Measurements from ENCODE around the gene KCNQ4. TPM values are rescaled to one million over a fixed set of nuclear protein-coding genes. Genes with fewer than 3 reads are reported as not detected.

KCNQ4 gene
- total RNA-seq, 1 donor from 2014 or later: 1.8 TPM

DNA sequence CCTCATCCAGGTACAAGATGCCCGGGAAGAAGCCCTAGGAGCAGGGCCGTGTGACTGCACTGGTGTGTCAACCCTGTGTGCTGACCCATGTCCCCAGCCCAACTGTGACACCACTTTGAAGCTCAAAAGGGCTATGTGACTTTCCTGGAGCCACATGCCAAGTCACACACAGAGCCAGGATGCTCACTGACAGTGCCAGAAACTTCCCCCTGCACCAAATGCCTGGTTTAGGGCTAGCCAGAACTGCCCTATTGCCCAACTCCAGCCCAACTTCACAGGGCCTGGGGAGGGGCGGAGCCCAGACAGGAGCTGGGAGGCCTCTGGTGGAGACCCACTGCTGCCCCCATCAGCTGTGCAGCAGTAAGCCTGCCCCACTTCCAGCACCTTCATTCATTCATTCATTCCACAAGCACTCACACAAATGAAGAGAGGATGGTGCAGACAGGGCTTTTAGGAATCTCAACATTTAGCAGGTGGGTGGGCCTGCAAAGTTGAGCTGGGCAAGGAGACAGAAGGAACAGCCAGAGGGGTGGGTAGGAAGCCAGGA is 36.7 kb downstream of the KCNQ4 start:
- no peak for DNase-seq

DNA sequence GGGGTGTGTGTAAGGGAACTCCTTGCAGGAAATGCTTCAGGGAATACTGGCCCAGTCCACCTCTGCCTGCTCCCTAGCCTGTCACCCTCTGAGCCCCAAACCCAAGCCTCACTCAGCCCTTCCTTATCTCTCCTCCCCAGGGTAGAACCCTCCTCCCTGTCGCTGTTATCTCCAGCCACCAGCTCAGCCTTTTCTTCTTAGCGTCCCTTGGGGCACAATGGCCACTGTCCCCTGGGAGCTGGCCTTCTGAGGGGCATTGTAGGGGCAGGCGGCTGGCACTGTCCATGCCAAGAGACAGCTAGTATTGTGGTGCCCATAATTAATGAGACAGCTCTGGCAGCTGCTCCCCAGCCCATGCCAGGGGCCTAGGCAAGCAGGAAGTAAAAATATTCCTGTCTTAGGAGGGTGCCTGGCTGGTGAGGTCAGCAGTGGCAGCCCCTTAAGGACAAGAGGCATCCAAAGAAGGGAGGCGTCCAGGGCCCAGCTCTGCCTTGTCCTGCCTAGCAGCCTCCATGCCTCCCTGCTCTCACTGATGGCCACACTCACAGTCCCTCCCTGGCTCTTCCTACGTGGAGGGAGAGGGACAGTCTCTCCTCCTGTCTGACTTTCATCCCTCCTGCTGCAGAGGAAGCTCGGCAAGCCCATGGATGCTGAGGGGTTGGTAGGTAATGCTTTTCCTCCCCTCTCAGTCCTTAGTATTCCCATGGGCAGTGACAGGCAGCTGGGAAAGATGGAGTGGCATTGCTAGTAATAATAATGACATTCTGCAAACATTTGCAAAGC is 37.5 kb downstream of the KCNQ4 start:
- DNase-seq: no peak

DNA sequence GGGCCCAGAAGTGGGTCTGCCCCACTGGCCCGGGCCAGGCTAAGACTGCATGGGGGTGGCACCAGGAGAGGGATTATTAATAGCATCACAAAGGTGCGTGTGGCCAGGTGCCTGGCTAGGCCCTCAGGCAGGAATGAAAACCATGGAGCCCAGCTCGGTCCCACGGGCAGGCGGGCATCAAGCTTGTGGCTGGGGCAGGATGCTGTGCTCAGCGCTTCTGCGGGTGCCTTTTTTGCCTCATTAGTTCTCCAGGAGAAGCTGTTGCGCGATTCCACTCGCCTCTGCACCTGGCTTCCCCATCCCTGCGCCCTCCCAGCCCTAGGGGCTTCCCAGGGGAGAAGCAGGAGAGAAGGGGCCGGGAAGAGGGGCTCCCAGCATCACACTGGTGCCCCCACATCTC is 39.3 kb downstream of the KCNQ4 start:
- DNase-seq: no peak

DNA sequence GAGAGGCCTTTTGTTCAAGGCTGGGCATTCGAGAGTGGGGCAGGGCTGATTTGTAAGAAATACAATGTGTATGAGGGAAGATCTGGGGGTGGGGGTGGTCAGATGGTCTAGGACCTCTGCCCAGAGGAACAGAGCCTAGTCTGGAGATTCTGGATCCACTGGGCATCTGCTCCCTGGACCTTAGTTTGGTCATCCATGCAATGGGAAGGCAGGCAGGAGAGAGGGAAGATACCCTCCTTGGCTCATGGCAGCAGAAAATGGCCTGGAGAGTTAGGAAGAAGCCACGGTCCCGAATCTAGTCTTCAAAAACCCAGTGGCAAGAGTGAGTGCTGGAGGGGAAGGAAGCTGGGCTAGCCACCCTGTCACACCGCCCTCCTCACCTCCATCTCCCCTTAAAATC is 39.8 kb downstream of the KCNQ4 start:
- DNase-seq: no peak

DNA sequence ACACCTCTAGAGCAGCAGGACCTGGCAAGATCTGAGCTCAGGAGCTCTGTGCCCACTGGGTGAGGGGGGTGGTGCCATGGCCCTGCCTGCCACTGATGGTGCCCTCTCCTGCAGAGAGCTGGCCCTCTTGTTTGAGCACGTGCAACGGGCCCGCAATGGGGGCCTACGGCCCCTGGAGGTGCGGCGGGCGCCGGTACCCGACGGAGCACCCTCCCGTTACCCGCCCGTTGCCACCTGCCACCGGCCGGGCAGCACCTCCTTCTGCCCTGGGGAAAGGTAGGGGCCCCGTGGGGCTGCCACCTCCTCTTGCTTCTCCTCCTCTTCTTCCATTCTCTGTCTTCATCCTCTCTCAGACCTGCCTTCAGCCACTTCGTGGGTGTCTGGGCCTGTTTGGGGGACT is 40.4 kb downstream of the KCNQ4 start:
- no peak for DNase-seq

DNA sequence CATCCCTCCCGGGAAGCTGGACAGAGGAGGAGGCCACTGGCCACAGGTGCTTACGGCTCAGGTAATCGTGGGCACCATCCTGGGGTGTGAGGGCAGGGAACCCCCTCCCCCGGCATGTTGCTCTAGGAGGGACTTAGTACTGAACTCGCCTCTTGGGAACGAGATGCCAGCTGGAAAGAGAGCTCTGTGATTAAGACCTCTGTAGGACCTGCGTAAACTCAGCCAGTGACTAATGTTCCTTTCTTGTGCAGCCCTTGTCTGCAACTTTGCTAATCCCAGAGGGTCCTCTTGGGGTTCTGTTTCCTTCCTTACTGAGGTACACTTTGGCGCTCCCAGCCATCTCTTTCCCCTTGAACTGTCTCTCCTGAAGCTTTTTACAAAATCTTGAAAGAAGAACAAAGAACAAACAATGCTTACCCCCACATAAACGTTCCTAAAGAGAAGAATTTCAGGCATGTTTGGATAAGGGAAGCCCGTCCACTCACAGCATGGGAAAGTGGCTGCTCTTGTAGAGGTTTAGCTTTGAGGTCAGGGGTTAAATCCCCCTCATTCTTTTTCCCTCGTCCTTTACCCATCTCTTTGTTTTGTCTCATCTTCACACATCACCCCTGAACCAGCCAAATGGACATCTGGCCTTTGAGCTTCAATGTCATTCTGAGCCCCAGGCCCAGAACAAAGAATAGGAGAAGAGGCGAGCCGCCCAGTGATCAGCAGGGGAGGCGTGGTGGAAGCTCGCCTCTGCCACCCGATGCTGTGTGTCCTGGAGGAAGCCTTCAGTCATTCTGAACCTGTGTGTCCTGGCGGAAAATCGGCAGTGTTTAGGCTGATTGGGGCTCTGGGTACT is 41.2 kb downstream of the KCNQ4 start:
- no peak for DNase-seq

DNA sequence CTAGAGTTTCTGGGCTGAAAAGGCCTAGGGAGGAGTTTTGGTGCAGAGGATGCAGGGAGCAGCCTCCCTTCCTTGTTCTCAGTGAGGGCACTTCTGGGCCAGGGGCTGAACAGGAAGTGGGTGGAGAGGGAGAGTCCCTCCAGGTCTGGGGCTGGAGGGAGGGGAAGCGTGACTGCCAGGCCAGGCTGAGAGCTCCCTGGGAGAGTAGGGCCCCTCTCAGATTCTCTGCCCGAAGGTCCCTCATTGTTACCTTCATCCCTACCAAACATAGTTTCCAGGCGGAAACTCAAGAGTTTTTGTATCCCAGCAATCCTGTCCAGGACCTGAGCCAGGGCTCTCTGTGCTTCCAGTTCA is 41.8 kb downstream of the KCNQ4 start:
- DNase-seq: no peak

DNA sequence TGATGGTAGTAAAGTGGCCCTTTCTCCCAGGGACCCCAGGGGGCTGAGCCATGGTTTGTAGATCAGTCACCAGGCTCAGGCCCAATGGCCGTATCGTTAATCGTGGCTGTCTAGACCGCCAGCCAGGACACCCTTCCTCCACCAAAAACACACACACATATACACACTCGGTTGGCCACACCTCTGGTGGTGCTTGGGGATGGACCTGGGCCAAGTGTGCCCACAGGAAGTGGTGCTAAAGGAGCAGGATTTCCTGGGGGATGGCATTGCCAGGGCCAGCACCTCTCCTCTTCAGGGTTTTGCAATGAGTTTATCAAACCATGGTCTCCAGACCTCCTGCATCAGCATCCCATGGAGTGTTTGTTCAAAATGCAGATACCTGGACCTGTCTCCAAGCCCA is 42.4 kb downstream of the KCNQ4 start:
- no peak for DNase-seq

DNA sequence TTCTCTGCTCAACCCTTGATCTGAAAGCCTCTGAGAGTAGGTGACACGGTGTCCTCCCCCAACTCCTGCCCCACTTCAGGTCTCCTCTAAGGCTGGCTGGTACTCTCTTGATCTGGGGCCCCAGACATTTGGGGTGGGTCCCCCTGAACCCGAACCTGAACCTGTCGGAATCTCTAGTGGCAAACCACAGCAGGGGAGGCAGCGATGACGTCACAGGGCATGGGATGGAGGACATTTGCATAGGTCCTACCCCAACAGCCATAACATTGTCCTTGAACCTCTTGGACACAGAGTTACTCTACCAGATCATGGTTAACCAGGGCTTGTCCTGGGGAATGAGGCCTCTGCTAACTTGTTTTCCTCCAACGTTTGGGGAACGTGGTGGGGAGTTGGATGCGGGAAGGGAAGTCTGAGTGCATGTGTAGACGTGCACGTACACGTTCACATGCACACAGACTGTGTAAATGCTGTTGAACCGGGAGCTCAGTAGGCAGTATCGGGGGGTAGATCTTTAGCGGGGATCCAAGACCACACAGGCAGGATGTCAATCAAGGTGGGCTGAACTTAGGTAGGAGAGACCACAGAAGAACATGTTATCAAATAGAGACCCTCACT is 46.2 kb downstream of the KCNQ4 start:
- no peak for DNase-seq

DNA sequence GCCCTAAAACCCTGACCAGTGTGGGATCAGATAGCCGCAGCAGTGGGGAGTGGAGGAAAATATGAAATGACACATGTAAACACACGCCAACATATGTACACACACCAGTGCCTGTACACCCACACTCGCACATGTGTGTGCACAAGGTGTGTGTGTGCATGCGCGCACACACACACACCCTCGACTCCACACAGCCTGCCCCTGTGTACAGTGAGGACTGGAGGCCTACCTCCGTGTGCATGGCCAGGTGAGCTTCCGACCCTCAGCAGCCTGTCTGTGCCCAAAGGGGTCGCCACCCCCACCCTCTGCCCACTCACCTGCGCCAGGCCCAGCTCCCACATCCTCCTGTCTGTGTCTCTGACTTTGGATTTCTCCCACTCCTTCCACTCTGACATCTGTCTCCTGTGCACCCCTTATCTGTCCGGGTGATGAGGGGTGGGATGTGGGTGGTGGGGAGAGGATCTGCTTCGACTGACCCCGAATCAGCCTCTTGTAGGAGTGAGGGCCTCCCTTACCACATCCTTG is 46.9 kb downstream of the KCNQ4 start:
- no peak for DNase-seq

DNA sequence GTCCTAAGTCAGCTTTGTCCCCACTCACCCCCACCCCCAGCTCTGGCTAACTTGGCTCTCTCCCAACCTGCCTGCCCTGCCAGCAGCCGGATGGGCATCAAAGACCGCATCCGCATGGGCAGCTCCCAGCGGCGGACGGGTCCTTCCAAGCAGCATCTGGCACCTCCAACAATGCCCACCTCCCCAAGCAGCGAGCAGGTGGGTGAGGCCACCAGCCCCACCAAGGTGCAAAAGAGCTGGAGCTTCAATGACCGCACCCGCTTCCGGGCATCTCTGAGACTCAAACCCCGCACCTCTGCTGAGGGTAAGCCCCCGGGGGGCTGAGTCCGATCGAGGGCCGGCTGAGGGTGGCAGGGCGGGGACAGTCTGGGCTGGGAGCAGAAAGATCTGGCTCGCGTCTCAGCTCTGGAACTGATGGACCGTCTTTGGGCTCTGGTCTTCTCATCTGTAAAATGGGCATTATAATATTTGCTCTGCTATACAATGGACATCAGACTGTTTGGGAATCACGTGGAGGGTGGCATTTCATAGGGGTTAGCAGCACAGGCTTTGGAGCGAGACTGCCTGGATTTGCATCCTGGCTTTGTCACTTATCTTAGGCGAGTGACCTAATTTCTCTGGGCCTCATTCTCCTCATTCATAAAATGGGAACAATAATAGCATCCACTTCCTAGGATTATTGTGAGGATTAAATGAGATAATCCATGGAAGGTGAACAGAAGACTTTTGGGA is 47.6 kb downstream of the KCNQ4 start:
- no peak for DNase-seq

DNA sequence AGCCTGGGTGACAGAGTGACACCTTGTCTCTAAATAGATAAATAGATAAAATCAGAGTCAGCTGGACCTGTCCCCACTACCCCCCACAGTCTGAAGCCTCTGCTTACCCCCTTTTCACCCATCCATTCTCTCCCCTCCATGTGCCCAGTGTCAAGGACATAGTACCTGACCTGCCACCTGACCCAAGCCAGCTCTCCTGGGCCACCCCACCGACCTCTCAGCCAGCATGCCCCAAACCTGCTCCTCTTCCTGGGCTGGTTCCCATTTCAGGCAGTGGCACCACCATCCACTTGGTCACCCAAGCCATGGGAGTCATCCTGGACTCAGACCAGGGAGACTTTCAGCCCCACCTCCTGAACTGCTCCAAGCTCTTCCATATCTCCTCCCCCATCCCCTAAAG is 50.4 kb downstream of the KCNQ4 start:
- no peak for DNase-seq

DNA sequence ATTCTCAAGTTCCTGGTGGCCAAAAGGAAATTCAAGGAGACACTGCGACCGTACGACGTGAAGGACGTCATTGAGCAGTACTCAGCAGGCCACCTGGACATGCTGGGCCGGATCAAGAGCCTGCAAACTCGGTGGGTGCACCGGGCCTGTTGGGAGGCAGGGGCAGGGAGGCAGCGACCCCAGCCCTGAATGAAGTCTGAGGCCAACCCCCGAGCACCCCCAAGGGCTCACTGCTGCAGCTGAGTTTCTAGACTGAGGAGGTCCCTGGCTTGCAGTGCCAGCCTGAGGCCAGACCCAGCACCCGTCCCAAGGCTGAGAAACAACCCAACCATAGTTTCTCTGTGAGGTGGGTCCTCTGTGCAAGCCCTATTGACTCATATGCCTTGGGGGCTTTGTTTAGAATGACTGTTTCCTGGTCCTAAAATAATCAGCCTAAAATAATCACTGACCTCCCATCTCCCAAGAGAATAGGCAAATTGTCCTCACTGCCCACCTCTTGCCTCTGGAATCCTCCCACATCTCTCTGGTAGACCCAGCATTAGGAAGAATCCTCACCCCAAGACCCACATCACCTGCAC is 51.5 kb downstream of the KCNQ4 start:
- DNase-seq: no peak

DNA sequence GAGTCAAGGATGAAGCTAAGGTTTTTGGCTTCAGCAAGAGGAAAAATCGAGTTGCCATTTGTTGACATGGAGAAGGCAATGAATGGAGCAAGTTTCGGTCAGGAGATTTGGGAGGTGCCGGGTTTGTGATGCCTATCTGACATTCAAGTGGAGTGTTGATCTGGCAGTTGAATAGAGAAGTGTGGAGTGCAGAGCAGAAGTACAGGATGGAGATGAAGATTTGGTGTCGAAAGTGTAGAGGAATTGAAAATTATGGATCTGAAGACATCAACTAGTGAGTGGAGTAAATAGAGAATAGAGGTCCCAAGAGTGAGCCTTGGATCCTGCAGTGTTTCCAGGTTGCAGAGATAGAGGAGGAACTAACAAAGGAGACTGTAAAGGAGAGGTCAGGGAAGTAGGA is 52.7 kb downstream of the KCNQ4 start:
- no peak for DNase-seq

DNA sequence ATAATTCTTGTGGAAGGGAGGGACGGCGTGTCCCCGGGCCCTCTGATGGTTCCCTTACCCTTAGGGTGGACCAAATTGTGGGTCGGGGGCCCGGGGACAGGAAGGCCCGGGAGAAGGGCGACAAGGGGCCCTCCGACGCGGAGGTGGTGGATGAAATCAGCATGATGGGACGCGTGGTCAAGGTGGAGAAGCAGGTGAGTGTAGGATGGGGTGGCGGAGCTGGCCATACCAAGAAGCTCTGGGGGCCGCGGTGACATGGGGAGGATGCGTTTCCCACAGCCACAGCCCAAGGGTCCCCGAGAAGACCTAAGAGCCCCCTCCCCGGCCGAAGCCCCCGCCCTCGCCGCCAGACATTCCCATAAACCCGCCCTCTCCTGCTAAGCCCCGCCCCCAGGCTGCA is 54.0 kb downstream of the KCNQ4 start:
- no peak for DNase-seq

DNA sequence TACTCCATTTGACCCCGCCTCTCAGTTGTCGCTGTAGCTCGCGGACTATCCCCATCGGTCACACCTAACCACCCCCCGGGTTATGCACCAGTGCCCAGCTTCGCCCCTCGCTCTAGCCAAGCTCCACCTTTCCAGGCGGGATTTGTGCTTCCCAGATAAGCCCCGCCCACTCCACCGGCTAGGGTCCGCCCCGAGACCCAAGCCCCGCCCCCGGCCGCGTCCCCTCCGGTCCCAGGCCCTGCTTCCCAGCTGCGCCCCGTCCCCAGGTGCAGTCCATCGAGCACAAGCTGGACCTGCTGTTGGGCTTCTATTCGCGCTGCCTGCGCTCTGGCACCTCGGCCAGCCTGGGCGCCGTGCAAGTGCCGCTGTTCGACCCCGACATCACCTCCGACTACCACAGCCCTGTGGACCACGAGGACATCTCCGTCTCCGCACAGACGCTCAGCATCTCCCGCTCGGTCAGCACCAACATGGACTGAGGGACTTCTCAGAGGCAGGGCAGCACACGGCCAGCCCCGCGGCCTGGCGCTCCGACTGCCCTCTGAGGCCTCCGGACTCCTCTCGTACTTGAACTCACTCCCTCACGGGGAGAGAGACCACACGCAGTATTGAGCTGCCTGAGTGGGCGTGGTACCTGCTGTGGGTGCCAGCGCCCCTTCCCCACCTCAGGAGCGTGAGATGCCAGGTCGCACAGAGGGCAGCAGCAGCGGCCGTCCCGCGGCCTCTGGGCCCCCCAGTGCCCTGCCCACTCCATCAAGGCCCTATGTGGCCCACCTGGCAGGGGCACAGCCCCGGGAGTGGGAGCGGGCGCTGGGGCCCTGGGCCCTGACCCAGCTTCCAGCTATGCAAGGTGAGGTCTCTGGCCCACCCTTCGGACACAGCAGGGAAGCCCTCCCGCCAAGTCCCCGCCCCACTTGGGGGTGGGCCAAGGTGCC is 54.7 kb downstream of the KCNQ4 start:
- DNase-seq: no peak

DNA sequence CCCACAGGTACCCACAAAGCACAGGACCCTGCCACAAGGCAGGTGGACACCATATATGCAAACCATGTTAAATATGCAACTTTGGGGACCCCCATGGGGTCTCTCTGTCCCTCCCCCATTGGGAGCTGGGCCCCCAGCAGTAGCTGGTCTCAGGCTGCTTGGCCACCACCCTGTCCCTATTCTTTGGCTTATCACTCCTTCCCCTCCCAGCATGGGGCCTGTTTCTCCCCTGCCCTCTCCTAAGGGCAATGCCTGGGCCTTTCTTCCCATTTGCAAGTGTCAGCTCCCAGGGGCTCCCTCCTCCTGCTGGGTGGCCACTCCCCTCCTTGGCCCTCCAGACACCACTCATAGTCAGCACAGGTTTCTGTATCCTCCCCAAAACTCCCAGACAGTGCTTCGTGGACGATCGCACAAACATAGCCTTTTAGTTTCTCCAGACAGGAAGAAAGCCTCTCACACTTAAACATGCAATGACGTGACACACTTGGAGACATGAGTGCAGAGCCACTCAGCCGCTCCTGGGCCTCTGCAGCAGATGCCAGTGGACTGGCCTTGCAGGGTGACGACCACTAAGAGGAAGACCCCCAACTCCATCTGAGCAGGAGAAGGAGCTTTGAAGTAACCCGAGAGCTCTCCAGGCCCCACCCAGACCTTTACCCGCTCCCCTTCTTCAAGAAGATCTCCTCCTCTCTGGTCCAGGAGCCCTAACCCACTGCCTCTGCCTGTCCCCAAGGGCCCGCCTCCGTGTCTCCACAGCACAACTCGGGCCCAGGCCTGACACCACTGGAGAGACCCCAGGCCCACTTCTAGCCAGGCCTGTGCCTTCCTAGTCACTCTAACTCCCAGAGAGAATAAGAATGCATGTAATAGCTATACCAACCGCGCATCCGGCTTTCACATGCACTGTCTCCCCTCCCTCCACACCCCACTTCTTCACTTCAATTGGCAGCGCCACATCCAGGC is 55.7 kb downstream of the KCNQ4 start:
- DNase-seq: no peak

DNA sequence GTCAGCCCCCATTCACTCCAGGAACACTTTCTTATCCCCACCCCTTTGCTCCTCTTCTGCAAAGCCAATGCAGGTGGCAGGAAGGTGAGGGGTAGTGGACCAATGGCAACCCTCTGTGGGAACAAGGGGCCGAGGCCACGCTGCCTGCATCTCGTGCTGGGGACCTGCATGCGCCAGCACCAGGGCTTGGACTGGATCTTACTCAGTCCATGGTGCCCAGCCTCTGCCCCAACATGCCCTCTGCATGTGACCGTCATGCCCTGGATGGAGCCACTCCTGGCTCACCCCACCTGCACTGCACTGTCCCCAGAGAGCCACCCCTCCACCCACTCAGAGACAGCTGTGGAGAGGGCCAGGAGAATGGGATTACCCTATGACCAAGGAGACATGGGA is 56.4 kb downstream of the KCNQ4 start:
- DNase-seq: no peak

Data from skin of body (tissue), 2 donors.